Gastroesophageal sphincter (tissue), 3 donors: ENCODE measurements around the gene CCDC106.

Experiments
- CTCF ChIP-seq, 4 experiments: fragments of 200-600 bp in 2 of 4; fragments of 450-650 bp in 2 of 4; sonication (generic) in 1 of 4; IDR thresholded peaks; one replicate each; pipeline ENCODE4 v1.5.1; 2017 to 2019; ENCODE audit warnings: antibody characterized with exemption in 4 of 4, mild to moderate bottlenecking in 2 of 4, moderate library complexity in 2 of 4
- POLR2AphosphoS5 ChIP-seq: sonication (generic); formaldehyde crosslinking; IDR thresholded peaks from one replicate; pipeline ENCODE4 v1.6.1; 2017; ENCODE audit warnings: antibody characterized with exemption

DNA sequence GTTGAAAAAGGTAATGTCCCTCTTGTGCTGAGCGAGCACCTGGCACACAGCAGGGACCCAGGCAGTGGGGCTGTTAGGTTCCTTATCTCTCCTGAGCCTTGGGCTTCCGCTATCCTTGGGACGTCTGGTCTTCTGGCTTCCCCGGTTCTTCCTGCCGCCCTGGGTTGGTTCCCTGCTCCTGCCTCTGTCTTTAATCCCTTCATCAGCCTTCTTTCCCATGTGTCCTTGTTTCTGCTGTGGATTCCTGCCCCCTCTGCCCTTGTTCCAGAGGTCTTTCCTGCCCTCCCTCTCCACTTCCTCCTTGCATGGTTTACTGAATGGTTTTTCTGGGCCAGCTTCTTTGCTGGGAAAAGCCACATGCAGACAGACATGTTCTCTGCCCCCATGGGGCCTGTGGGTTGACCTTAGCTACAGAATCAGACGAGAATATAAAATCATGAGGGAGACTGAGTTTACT is 29.6 kb downstream of the CCDC106 start:
- no peak for TF ChIP-seq CTCF (IDR thresholded peaks at IDR 0.05)
- no peak for TF ChIP-seq POLR2AphosphoS5
